Heart left ventricle (tissue), 13 donors: Measurements from ENCODE around the gene UMPS.

ENCODE experiments used
- CTCF ChIP-seq, 12 donors: fragments of 200-600 bp; sonication (generic) in 4 of 12; IDR thresholded peaks; one replicate each; pipeline versions ENCODE4 v1.5.0 to v1.8.0; 2018 to 2022; ENCODE audit warnings: antibody characterized with exemption in 12 of 12, mild to moderate bottlenecking in 5 of 12
- POLR2A ChIP-seq, 2 donors: fragments of 450-650 bp; IDR thresholded peaks; one replicate each; pipeline ENCODE4 v1.6.1; 2017; ENCODE audit warnings: antibody characterized with exemption in 2 of 2, mild to moderate bottlenecking in 2 of 2, moderate library complexity in 2 of 2
- donor health status: ischemic (EF 13 %, LVEDD 7.1; RV severe dilation, severe dysfunction).
- donor health status: DM: no; HTN: yes; CAD: no.
- donor health status: DM: no; HTN: no; CAD: no.
- donor health status: ischemic (EF 25% LVEDD 6.9; RV normal size, moderate dysfunction).
- donor health status: ischemic (EF 25% LVEDD 5.7; RV mildly dilated, moderate dysfunction).
- donor health status: ischemic (EF 35%, LVEDD 5.7; RV mildly dilated, moderate dysfunction).
- donor health status: nonischemic (EF 11% LVEDD 7.7; RV severe dilation, severe dysfunction).
- donor health status: DM: yes; HTN: yes; CAD: no.
- donor health status: PGD.
- donor health status: ischemic (EF 29% LVEDD 5.4; RV normal size, mild dysfunction).
- donor health status: nonischemic (EF 23%, LVEDD 6.1; RV moderate dilation, normal function).

DNA sequence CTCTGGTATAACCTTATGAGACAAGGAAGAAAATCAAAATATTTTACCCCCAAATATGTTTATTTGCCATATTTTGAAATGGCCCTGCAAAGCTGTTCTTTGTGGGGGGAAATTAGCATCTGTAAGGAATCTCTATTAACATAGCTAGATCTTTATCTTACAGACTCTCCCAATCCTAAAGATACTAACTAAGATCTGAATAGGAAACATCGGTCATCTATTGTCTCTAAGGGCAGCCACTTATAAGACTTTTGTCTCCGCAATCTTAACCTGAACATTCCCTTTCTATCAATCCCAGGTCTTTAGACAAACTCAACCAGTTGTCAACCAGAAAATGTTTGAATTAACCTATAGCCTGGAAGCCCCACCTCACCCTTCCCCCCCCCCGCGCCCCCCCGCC, 21.2 kb downstream of the UMPS start:
- TF ChIP-seq CTCF (IDR thresholded peaks at IDR 0.05) (no peak), POLR2A (IDR thresholded peaks at IDR 0.05) (no peak)
